Epithelial cell of esophagus (primary cell): Measurements from ENCODE around the gene SLC35F3.

Source experiments
- DNase-seq: peaks from one replicate; pipeline ENCODE4 v3.0.0; 2010; ENCODE audit warnings: low read depth
- H3K4me3 ChIP-seq: 2 replicates; pipeline ENCODE4 v1.5.1; 2011; ENCODE audit warnings: mild to moderate bottlenecking, low read length, control low read depth
- CTCF ChIP-seq: IDR thresholded peaks from 2 replicates; pipeline ENCODE4 v1.5.1; 2011; ENCODE audit warnings: low read depth, mild to moderate bottlenecking, low read length, control low read depth, inconsistent platforms; ENCODE audit not compliant: insufficient read depth; ENCODE audit errors: missing control alignments

The SLC35F3 gene

GRCh38 chr1:234214129-234214910, 309.8 kb downstream of the SLC35F3 start:
- TF ChIP-seq CTCF, result no peak
- DNase-seq, result peak; percentile 54
- peak overlapping the region; percentile 40 for H3K4me3 ChIP-seq

GRCh38 chr1:234214911-234215892, 310.7 kb downstream of the SLC35F3 start:
- TF ChIP-seq CTCF, result no peak
- H3K4me3 ChIP-seq, result peak overlapping the region; percentile 40
- DNase-seq, result peak; percentile 60

GRCh38 chr1:234216116-234216703, 311.7 kb downstream of the SLC35F3 start:
- no peak for TF ChIP-seq CTCF
- no peak for DNase-seq
- no peak overlapping the region for H3K4me3 ChIP-seq

DNA sequence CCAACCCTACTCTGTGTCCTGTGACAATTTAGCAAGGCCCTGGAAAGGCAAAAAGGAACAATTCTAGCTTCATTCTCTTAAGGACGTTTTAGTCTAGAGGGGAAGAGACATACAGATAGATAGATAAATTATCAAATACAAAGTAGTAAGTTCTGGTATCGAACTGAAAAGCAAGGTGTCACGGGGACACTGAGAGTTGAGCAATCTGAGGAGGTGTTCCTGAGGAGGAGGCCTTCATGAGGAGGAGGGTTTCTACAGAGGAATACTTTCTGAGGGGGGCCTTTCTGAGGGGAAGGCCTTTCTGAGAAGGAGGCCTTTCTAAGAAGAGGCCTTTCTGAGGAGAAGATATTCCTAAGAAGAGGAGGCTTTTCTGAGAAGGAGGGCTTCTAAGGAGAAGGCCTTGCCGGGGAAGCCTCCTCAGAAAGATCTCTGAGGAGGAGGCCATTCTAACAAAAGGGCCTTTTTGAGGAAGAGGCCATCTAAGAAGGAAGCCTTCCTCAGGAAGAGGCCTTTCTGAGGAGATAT, 312.9 kb downstream of the SLC35F3 start:
- TF ChIP-seq CTCF, result no peak
- no peak overlapping the region for H3K4me3 ChIP-seq
- no peak for DNase-seq

GRCh38 chr1:234218078-234218477, 313.6 kb downstream of the SLC35F3 start:
- no peak overlapping the region for H3K4me3 ChIP-seq
- DNase-seq, result peak; percentile 11
- no peak for TF ChIP-seq CTCF

GRCh38 chr1:234219711-234220110, 315.2 kb downstream of the SLC35F3 start:
- DNase-seq, result no peak
- TF ChIP-seq CTCF, result no peak
- H3K4me3 ChIP-seq, result no peak overlapping the region
